HG02763 (cell line): ENCODE results near the gene FAM124B.

Source experiments
- ATAC-seq: cut with Tn5 transposase; IDR thresholded peaks from one replicate; pipeline ENCODE4 v1.9.1; 2021; ENCODE audit warnings: mild to moderate bottlenecking, moderate library complexity; ENCODE audit not compliant: unreplicated experiment

FAM124B gene

DNA sequence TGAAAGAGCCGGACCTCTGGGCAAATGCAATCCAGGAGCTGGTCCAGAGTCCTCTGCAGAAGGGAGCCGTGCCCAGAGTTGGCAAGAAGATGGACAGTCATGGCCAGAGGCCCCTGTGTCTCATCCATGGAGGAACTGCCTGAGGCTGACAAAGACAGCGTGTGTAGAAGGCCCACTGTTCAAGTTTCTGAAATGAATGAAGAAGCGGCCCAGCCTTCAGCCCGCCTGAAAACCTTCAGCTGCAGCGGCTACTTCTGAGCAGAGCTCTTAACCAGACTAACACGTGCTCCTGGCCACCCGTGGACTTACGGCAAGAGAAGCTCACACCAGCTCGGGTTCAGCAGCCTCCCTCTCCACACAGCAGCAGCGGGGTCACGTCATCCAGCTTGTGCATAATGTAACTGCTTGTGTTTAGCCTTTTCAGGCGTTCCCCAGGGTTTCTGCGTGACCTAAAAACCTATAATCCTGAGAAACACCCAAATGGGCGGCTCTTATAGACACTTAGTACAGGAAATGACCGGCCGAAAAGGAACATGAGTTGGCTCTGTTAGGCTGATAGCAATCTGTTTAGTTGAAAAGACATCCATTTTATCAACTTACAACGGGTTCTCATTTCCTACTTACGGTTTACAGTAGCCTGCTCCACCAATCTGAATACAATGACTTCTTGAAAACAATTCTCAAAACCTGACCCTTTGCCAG is at the start of gene FAM124B:
FAM124B (minus strand) TSS at position 467 of the 702 bp plus-strand sequence; CDS start at position 128, 339 bp downstream.
- ATAC-seq = no peak

GRCh38 chr2:224449212-224450147 is 47.6 kb upstream of the FAM124B start:
- no peak for ATAC-seq

DNA sequence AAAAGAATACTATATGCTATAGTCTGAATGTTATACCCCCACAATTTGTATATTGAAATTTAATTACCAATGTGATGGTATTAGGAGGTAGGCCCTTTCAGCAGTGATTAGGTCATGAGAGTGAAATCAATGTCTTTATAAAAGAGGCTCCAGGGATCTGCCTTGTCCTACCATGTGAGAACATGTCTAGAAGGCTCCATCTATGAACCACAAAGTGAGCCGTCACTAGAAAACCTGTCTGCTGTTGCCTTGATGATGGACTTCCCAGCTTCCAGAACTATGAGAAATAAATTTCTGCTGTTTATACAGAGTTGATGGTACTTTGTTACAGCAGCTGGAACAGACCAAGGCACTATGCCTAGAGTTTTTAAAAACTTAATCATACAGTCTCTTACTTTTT is 46.3 kb upstream of the FAM124B start:
- no peak for ATAC-seq

- no peak for ATAC-seq
Measured at GRCh38 chr2:224444783-224445182, 42.9 kb upstream of the FAM124B start.

- ATAC-seq = no peak
Measured at GRCh38 chr2:224444021-224444420, 42.1 kb upstream of the FAM124B start.

GRCh38 chr2:224442071-224442967 is 40.4 kb upstream of the FAM124B start:
- no peak for ATAC-seq

DNA sequence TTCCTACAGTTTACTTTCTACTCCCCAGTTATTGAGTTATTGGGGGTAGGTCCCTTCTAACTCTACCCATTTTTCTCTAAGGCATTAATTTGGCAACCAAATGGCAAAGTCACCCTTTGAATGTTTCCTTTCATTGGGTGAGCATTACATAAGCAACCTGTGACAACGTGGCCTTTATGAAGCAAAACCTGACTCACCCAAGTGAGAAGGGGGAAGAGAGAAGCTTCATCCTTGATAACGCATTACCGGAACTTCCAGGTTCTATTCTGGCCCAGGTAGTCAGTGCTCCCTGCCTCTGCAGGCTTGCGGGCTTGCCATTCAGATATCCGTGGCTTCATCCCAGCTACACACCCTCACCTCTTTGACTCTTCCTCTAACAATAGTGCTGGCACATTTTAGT is 39.1 kb upstream of the FAM124B start:
- ATAC-seq = no peak

DNA sequence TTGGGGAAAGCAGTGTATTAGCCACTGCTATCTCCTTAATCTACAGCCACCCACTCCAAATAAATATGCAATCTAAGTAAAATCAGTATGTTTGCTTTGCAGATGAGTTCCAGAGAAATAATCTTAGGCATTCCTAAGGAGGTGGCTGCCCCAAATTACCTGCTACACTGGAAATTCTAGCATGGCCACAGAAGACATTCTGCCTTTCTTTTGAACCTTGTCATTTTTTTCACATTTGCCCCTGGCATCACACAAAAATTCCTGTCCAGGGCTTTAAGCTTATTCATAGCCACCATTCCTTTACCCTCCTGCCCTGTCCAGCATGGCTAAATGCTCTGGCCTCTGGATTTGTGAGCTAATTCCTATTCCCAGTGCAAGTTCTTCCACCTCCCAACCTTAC is 36.8 kb upstream of the FAM124B start:
- ATAC-seq = no peak

GRCh38 chr2:224436634-224437033 is 34.7 kb upstream of the FAM124B start:
- ATAC-seq = no peak

GRCh38 chr2:224434618-224435017 is 32.7 kb upstream of the FAM124B start:
- ATAC-seq = no peak

DNA sequence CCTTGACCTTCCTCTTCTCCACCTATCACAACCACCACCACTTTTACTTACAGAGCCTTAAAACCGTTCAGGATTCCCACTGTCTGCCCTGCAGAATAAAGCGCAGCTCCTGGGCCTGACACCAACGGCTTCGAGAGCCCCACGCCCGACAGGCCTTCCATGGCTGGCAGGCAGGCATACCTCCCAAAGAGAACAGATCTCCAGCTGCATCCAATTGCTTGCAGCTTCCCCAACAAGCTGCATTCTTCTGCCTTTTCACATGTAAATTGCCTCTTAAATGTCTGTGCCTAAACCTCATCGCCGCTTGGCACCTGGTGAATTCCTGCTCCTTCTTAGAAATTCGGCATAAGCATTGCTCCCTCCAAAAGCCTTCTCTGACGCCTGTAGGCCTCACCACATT is 31.5 kb upstream of the FAM124B start:
- ATAC-seq = no peak

DNA sequence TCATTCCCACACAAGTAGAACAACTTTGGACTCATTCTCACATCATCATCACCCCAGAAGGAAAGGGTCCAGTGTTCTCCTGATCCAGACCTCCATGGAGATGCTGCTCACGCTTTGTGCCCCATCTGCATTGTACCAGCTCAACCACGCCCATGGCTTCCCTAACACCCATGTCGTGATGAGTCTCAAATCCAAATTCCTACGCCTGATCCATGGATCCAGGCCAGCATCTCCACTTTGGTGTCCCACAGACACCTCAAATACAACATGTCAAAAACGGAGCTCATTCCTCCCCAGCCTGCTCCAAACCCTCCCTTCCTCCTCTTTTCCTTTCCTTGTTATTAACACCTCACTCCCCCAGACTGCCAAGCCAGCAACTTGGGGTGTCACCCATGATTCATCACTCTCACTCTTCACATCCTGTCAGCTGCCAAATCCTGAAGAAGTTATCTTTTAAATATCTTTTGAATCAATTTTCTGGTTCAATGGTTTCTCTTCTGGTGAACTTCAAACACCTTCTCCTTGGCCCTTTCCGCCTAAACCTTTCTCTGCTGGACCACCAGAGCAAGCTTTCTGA is 30.2 kb upstream of the FAM124B start:
- ATAC-seq = no peak

DNA sequence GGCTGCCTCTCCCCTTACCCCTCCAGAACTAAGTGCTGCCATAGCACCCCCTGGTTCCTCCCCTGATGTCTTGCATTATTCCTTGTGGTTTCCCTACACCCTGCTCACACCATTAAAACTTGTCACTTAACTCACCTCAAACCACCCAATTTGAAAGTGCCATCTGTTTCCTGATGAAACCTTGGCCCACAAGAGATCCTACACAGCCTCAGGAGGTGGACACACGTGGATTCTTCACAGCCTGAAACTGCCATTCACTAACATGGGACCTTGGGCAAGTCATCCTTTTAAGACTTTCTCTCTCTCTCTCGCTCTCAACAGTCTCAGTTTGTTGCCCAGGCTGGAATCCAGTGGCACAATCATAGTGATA is 27.5 kb upstream of the FAM124B start:
- no peak for ATAC-seq

GRCh38 chr2:224428787-224429440 is 27.0 kb upstream of the FAM124B start:
- no peak for ATAC-seq

DNA sequence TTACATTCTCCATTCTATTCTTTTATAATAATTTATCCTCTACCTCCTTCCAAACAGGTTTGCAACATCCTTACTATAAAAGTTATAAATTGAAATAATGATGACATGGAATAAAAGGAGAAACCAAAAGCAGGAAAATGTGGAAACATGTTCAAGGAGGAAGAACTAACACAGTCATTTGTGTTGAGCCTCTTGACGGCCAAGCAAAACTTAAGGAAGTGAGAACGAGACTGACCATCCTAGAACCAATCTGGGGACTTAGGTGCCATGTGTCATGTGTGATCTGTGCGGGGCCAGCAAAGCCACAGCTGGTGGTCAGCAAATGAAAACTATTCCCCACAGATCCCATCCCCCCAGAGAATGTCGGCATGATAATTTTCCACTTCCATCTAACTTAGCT is 25.6 kb upstream of the FAM124B start:
- no peak for ATAC-seq

- no peak for ATAC-seq
Measured at GRCh38 chr2:224426656-224427055, 24.7 kb upstream of the FAM124B start.

- no peak for ATAC-seq
Measured at GRCh38 chr2:224421065-224421464, 19.2 kb upstream of the FAM124B start.

DNA sequence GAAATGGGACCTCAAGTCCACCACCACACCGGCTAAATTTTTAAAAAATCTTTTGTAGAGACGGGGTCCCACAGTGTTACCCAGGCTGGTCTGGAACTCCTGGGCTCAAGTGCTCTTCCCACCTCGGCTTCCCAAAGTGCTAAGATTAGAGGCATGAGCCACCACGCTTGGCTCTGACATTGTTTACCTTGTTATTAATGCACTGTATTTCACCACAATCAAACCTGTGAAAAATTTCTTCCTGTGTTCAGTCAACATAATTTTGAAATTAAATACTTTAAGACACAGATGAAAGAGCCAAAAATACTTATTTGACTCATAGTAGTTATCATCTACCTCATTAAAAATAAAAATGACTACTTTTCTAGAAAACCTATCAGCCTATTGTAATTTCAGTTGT is 16.0 kb upstream of the FAM124B start:
- ATAC-seq = no peak

GRCh38 chr2:224417361-224417729 is 15.4 kb upstream of the FAM124B start:
- no peak for ATAC-seq

DNA sequence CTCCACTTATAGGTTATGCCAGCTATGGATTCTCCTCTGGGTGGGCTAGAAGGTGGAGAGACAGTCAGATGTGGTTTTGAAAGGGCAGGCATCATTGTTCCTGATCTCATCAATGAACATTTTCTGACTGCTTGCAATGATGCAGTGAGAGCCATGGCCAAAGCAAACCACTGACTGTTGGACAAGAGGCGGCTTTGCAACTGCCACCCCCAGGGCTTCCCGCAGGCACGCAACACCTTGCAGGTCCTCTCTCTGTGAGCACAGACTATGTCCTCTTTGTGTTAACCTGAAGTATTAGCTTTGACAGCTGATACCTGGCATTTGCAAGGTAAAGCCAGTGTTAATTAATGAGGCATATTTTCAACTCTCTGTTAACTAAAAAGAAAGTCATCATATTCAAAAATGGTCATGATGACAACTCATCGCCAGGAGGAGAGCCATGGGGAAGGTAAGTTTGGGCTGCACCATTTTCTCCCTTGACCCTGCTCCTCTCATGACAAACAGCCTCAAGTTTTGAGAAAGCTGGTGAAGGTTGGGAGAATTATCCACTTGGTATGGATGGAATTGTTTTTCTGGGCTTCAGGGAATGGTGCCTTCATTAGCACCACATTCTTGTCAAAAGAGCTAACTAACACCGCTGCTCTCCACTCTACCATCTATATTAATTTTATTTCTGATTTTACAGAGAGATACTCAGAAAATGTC is 14.9 kb upstream of the FAM124B start:
- no peak for ATAC-seq
